H9 (cell line): ENCODE data around the gene SASH3. TPM values are rescaled to one million over a fixed set of nuclear protein-coding genes. Genes with fewer than 3 reads are reported as not detected.

Experiments
- DNase-seq: peaks from one replicate; pipeline ENCODE4 v3.0.0-alpha.2; 2017
- H2AFZ ChIP-seq: one replicate; pipeline ENCODE4 v1.6.1; 2013; ENCODE audit warnings: mild to moderate bottlenecking, low read length, control low read depth, moderate library complexity
- H2AK5ac ChIP-seq: 2 replicates; pipeline ENCODE4 v1.6.1; 2013; ENCODE audit warnings: low read length, control low read depth, mixed read lengths; ENCODE audit not compliant: insufficient read length
- H2BK120ac ChIP-seq: one replicate; pipeline ENCODE4 v1.6.1; 2013; ENCODE audit warnings: low read depth, mild to moderate bottlenecking, low read length, control low read depth, inconsistent platforms; ENCODE audit not compliant: poor library complexity, severe bottlenecking
- H2BK12ac ChIP-seq: 2 replicates; pipeline ENCODE4 v1.6.1; 2013; ENCODE audit warnings: low read length, control low read depth, mixed read lengths, low read depth; ENCODE audit not compliant: insufficient read length
- H2BK15ac ChIP-seq: 2 replicates; pipeline ENCODE4 v1.6.1; 2013; ENCODE audit warnings: low read depth, low read length, control low read depth
- H2BK20ac ChIP-seq: one replicate; pipeline ENCODE4 v1.6.1; 2013; ENCODE audit warnings: low read depth, mild to moderate bottlenecking, low read length, control low read depth, inconsistent platforms; ENCODE audit not compliant: poor library complexity, severe bottlenecking
- H2BK5ac ChIP-seq: 2 replicates; pipeline ENCODE4 v1.6.1; 2013; ENCODE audit warnings: low read length, control low read depth, mixed read lengths; ENCODE audit not compliant: insufficient read length
- H3K14ac ChIP-seq: 2 replicates; pipeline ENCODE4 v1.6.1; 2013; ENCODE audit warnings: low read length, control low read depth; ENCODE audit not compliant: insufficient read depth
- H3K18ac ChIP-seq: 2 replicates; pipeline ENCODE4 v1.6.1; 2013; ENCODE audit warnings: low read depth, mild to moderate bottlenecking, mixed read lengths, low read length, control low read depth; ENCODE audit not compliant: insufficient read length
- H3K23ac ChIP-seq: 2 replicates; pipeline ENCODE4 v1.6.1; 2013; ENCODE audit warnings: low read length, control low read depth, mixed read lengths, low read depth; ENCODE audit not compliant: insufficient read length
- H3K23me2 ChIP-seq: 2 replicates; pipeline ENCODE4 v1.6.1; 2013; ENCODE audit warnings: low read depth, mild to moderate bottlenecking, mixed read lengths, low read length, control low read depth; ENCODE audit not compliant: insufficient read length, poor library complexity, severe bottlenecking
- H3K27ac ChIP-seq: 2 replicates; pipeline ENCODE4 v1.5.1; 2013; ENCODE audit warnings: low read length, control low read depth, mixed read lengths, low read depth; ENCODE audit not compliant: insufficient read length
- H3K27me3 ChIP-seq: 2 replicates; pipeline ENCODE4 v1.6.1; 2013; ENCODE audit warnings: low read length, control low read depth, inconsistent platforms; ENCODE audit not compliant: insufficient read depth
- H3K4ac ChIP-seq: 2 replicates; pipeline ENCODE4 v1.6.1; 2013; ENCODE audit warnings: low read depth, mild to moderate bottlenecking, control low read depth, inconsistent platforms, low read length, moderate library complexity
- H3K4me1 ChIP-seq: 2 replicates; pipeline ENCODE4 v1.6.1; 2013; ENCODE audit warnings: low read length, control low read depth, inconsistent platforms; ENCODE audit not compliant: insufficient read depth
- H3K4me2 ChIP-seq: 2 replicates; pipeline ENCODE4 v1.6.1; 2013; ENCODE audit warnings: low read length, control low read depth, mixed read lengths; ENCODE audit not compliant: insufficient read length, insufficient read depth
- H3K56ac ChIP-seq: 2 replicates; pipeline ENCODE4 v1.6.1; 2013; ENCODE audit warnings: low read depth, mild to moderate bottlenecking, mixed read lengths, low read length, control low read depth; ENCODE audit not compliant: insufficient read length
- H3K79me1 ChIP-seq: 2 replicates; pipeline ENCODE4 v1.6.1; 2013; ENCODE audit warnings: low read depth, mild to moderate bottlenecking, moderate library complexity, low read length, control low read depth, inconsistent platforms; ENCODE audit not compliant: insufficient read depth, poor library complexity, severe bottlenecking
- H3K79me2 ChIP-seq: 2 replicates; pipeline ENCODE4 v1.6.1; 2013; ENCODE audit warnings: low read length, control low read depth, inconsistent platforms; ENCODE audit not compliant: insufficient read depth
- H3K9ac ChIP-seq: 2 replicates; pipeline ENCODE4 v1.6.1; 2013; ENCODE audit warnings: low read length, control low read depth, mixed read lengths; ENCODE audit not compliant: insufficient read length; ENCODE audit errors: extremely low read depth
- H3K9me3 ChIP-seq: one replicate; pipeline ENCODE4 v1.6.1; 2013; ENCODE audit warnings: low read depth, low read length, inconsistent platforms; ENCODE audit not compliant: control insufficient read depth
- H3T11ph ChIP-seq: one replicate; pipeline ENCODE4 v1.6.1; 2013; ENCODE audit warnings: mild to moderate bottlenecking, low read length, control low read depth, inconsistent platforms
- H4K20me1 ChIP-seq: one replicate; pipeline ENCODE4 v1.6.1; 2013; ENCODE audit not compliant: control insufficient read depth, insufficient read length, insufficient read depth
- H4K5ac ChIP-seq: 2 replicates; pipeline ENCODE4 v1.6.1; 2013; ENCODE audit warnings: low read depth, mild to moderate bottlenecking, mixed read lengths, low read length, control low read depth; ENCODE audit not compliant: insufficient read length
- H4K8ac ChIP-seq: replicated peaks from 2 replicates; pipeline ENCODE4 v1.6.1; 2013; ENCODE audit warnings: low read length, control low read depth, mixed read lengths, low read depth; ENCODE audit not compliant: insufficient read length
- H4K91ac ChIP-seq: 2 replicates; pipeline ENCODE4 v1.6.1; 2013; ENCODE audit warnings: low read depth, mild to moderate bottlenecking, moderate library complexity, mixed read lengths, low read length, control low read depth; ENCODE audit not compliant: insufficient read length
- H3K27ac Mint-ChIP-seq, 3 experiments: 2 replicates in 2 of 3; 3 replicates in 1 of 3; pipeline ENCODE4 v1.8.0; 2020 to 2021; ENCODE audit warnings: mixed read lengths in 3 of 3, mild to moderate bottlenecking in 1 of 3, moderate library complexity in 1 of 3
- H3K27me3 Mint-ChIP-seq: 2 replicates; pipeline ENCODE4 v1.8.0; 2021; ENCODE audit warnings: low read depth, mild to moderate bottlenecking, moderate library complexity, mixed read lengths
- H3K36me3 Mint-ChIP-seq, 3 experiments: 2 replicates in 2 of 3; 3 replicates in 1 of 3; pipeline ENCODE4 v1.8.0; 2020 to 2021; ENCODE audit warnings: low read depth in 3 of 3, mixed read lengths in 3 of 3; ENCODE audit not compliant: insufficient read depth in 1 of 3
- H3K4me1 Mint-ChIP-seq, 2 experiments: 2 replicates each; pipeline ENCODE4 v1.8.0; 2020; ENCODE audit warnings: mixed read lengths in 2 of 2
- H3K4me3 Mint-ChIP-seq, 2 experiments: 2 replicates in 1 of 2; 3 replicates in 1 of 2; pipeline ENCODE4 v1.8.0; 2020 to 2021; ENCODE audit warnings: mild to moderate bottlenecking in 2 of 2, mixed read lengths in 2 of 2, moderate library complexity in 1 of 2
- H3K9me3 Mint-ChIP-seq, 2 experiments: 2 replicates in 1 of 2; 3 replicates in 1 of 2; pipeline ENCODE4 v1.8.0; 2020; ENCODE audit warnings: mild to moderate bottlenecking in 2 of 2, mixed read lengths in 2 of 2, moderate library complexity in 1 of 2
- WGBS: extraction: QIAGEN DNeasy Blood & Tissue Kit; methylation state at CpG from one replicate; pipeline ENCODE4 v1.1.7; 2013; ENCODE audit warnings: missing lambda C conversion rate, low lambda C conversion rate, mixed read lengths; ENCODE audit not compliant: insufficient read length; ENCODE audit errors: extremely low coverage; 5-methylcytosine and 5-hydroxymethylcytosine counted together
- total RNA-seq: library from RNA; stranded (reverse); gene quantifications from 2 replicates; pipeline ENCODE4 v1.2.1, GENCODE V29; 2021
- TF ChIP-seq, protein P1 (sequence below): fragments of 200-600 bp; sonication (generic); conservative IDR thresholded peaks from 3 replicates; pipeline ENCODE4 v1.8.0; 2021; ENCODE audit warnings: antibody characterized with exemption, mild to moderate bottlenecking

The SASH3 gene
- total RNA-seq, 1 experiment from 2014 or later = not detected

DNA sequence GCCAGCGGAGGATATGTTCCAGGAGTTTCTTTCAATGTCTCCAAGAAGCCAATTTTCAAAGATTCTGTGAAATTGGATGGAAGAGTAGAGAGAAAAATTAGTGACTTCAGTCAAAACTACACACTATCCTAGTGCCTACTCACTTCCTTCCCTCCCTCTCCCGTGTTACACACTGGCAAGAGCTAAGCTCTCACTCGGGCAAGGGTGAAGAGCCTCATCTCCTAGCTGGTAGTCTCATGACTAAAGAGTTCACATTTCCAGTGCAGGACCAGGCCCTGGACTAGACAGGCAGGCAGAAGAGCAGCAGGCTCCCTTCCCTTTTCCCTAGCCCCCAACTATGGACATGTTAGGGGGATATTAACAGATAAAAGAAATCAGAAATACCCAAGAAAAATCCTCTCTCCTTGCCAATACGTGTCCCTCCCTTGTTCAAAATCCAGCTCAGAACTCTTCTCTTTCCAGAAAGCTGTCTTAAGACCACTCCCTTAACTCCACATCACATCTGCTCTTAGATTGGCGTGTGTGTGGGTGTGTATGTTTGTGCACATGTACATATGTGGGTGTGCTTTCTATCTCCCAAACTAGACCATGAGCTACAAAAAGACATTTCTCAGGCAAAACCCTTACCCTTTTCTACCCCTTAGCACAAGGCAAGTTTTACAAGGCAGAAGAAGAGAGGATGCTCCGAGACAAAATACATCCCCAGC is 34.1 kb downstream of the SASH3 start:
- no peaks in the 10 kb centered on the region for H3K79me2 ChIP-seq
- no peak overlapping the region for H2BK15ac ChIP-seq
- H2AK5ac ChIP-seq = no peak overlapping the region
- H2BK20ac ChIP-seq = no peak overlapping the region
- no peak overlapping the region for H4K91ac ChIP-seq
- no peak overlapping the region for H3T11ph ChIP-seq
- no peak overlapping the region for H2BK12ac ChIP-seq
- Mint-ChIP-seq H3K27ac (no peak overlapping the region), H3K4me3 (no peak overlapping the region), H3K36me3 (peaks cover 34 to 44% (median 36%) of the 10 kb centered on the region in 3 experiments), H3K4me1 (no peaks in the 10 kb centered on the region), H3K9me3 (peaks cover 0 to 50% of the 10 kb centered on the region in 2 experiments; a peak in 2 of 5 replicates), H3K27me3 (no peaks in the 10 kb centered on the region)
- H3K18ac ChIP-seq = no peak overlapping the region
- no peaks in the 10 kb centered on the region for H3K4me1 ChIP-seq
- no peak overlapping the region for H4K5ac ChIP-seq
- H3K9ac ChIP-seq = no peak overlapping the region
- H3K4ac ChIP-seq = no peak overlapping the region
- H4K8ac ChIP-seq = no peak overlapping the region
- H4K20me1 ChIP-seq = no peaks in the 10 kb centered on the region
- H3K9me3 ChIP-seq = peaks cover 5% of the 10 kb centered on the region
- no peak overlapping the region for H2AFZ ChIP-seq
- no peak overlapping the region for H3K27ac ChIP-seq
- H3K14ac ChIP-seq = no peak overlapping the region
- H2BK5ac ChIP-seq = no peak overlapping the region
- H3K23me2 ChIP-seq = no peaks in the 10 kb centered on the region
- H3K23ac ChIP-seq = no peak overlapping the region
- no peak overlapping the region for H2BK120ac ChIP-seq
- no peaks in the 10 kb centered on the region for H3K79me1 ChIP-seq
- H3K56ac ChIP-seq = no peak overlapping the region
- no CpG with 5 or more reads among the region's 6 CpGs for WGBS
- no peak for DNase-seq
- no peaks in the 10 kb centered on the region for H3K27me3 ChIP-seq
- H3K4me2 ChIP-seq = no peak overlapping the region
- TF ChIP-seq, protein P1, sequence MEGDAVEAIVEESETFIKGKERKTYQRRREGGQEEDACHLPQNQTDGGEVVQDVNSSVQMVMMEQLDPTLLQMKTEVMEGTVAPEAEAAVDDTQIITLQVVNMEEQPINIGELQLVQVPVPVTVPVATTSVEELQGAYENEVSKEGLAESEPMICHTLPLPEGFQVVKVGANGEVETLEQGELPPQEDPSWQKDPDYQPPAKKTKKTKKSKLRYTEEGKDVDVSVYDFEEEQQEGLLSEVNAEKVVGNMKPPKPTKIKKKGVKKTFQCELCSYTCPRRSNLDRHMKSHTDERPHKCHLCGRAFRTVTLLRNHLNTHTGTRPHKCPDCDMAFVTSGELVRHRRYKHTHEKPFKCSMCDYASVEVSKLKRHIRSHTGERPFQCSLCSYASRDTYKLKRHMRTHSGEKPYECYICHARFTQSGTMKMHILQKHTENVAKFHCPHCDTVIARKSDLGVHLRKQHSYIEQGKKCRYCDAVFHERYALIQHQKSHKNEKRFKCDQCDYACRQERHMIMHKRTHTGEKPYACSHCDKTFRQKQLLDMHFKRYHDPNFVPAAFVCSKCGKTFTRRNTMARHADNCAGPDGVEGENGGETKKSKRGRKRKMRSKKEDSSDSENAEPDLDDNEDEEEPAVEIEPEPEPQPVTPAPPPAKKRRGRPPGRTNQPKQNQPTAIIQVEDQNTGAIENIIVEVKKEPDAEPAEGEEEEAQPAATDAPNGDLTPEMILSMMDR = no peak
